K562 (cell line): ENCODE data around the gene DSCAM.

Experiments used
- CHD1 ChIP-seq: fragments of 200-600 bp; sonication (generic); IDR thresholded peaks from one replicate; pipeline ENCODE4 v1.6.1; 2012; ENCODE audit warnings: mild to moderate bottlenecking, moderate library complexity, low read length, inconsistent platforms
- FOXP1 ChIP-seq: sonication (generic); formaldehyde crosslinking; IDR thresholded peaks from 2 replicates; pipeline ENCODE4 v1.8.0; 2022; ENCODE audit warnings: mild to moderate bottlenecking, missing genetic modification reagents
- POLR2AphosphoS5 ChIP-seq: IDR thresholded peaks from 2 replicates; pipeline ENCODE4 v1.6.1; 2011; ENCODE audit warnings: mild to moderate bottlenecking, low read depth, low read length, moderate library complexity; ENCODE audit not compliant: control insufficient read depth, insufficient read depth
- SRSF9 ChIP-seq: fragments of 200-400 bp; formaldehyde crosslinking; IDR thresholded peaks from 2 replicates; pipeline ENCODE4 v1.6.1; 2017; ENCODE audit warnings: low read depth, low read length, borderline replicate concordance

- TF ChIP-seq CHD1 (no peak), SRSF9 (no peak), POLR2AphosphoS5 (no peak), FOXP1 (CRISPR knock-in tag) (no peak)
Measured at GRCh38 chr21:40886931-40887330, 40.0 kb upstream of the DSCAM start.
